Choroid plexus epithelial cell (primary cell): ENCODE data around the gene KIRREL3.
A peak's percentile ranks its signal among the peaks of the same experiment; 100 is the strongest.

ENCODE experiments used
- DNase-seq: peaks from one replicate; pipeline ENCODE4 v3.0.0-alpha.2; 2010; ENCODE audit warnings: low read depth
- H3K4me3 ChIP-seq: 2 replicates; pipeline ENCODE4 v1.5.1; 2011; ENCODE audit warnings: low read depth, mild to moderate bottlenecking, control low read depth, low read length, moderate library complexity
- CTCF ChIP-seq: conservative IDR thresholded peaks from 2 replicates; pipeline ENCODE4 v1.5.1; 2011; ENCODE audit warnings: low read depth, mild to moderate bottlenecking, control low read depth, inconsistent platforms, low read length, moderate library complexity

Gene KIRREL3

GRCh38 chr11:126978911-126979310 is 21.7 kb downstream of the KIRREL3 start:
- DNase-seq: no peak
- H3K4me3 ChIP-seq: no peak overlapping the region
- no peak for TF ChIP-seq CTCF

GRCh38 chr11:126978165-126978564 is 22.4 kb downstream of the KIRREL3 start:
- no peak overlapping the region for H3K4me3 ChIP-seq
- TF ChIP-seq CTCF: no peak
- no peak for DNase-seq

- DNase-seq: no peak
- H3K4me3 ChIP-seq: no peak overlapping the region
- TF ChIP-seq CTCF: no peak
Measured at GRCh38 chr11:126973051-126973450, 27.5 kb downstream of the KIRREL3 start.

- no peak overlapping the region for H3K4me3 ChIP-seq
- TF ChIP-seq CTCF: no peak
- no peak for DNase-seq
Measured at GRCh38 chr11:126971305-126971704, 29.3 kb downstream of the KIRREL3 start.

- peak; percentile 11 for TF ChIP-seq CTCF
Measured at GRCh38 chr11:126969865-126970479, 30.6 kb downstream of the KIRREL3 start.

GRCh38 chr11:126968915-126969314 is 31.7 kb downstream of the KIRREL3 start:
- no peak for DNase-seq
- TF ChIP-seq CTCF: no peak
- no peak overlapping the region for H3K4me3 ChIP-seq

More at GRCh38 chr11:126969865-126970479, 30.6 kb downstream of the KIRREL3 start:
- no peak overlapping the region for H3K4me3 ChIP-seq
- DNase-seq: no peak

GRCh38 chr11:126965331-126965730 is 35.2 kb downstream of the KIRREL3 start:
- H3K4me3 ChIP-seq: no peak overlapping the region
- TF ChIP-seq CTCF: no peak
- no peak for DNase-seq
